K562 (cell line): Measurements from ENCODE around the gene TMEM164. TPM values are rescaled to one million over a fixed set of nuclear protein-coding genes. Genes with fewer than 3 reads are reported as not detected.
A peak's percentile ranks its signal among the peaks of the same experiment; 100 is the strongest.

Source experiments
- ATAC-seq: fragments of 200-7000 bp; cut with Tn5 transposase; 3 replicates; pipeline ENCODE4 v1.9.1; 2020; ENCODE audit warnings: moderate library complexity
- BruUV-seq: library from RNA; stranded (reverse); fragments of 400-500 nt; replicated peaks from 2 replicates; lab custom pipeline; 2021; lab: Mats Ljungman, UMichigan
- CTCF ChIA-PET: fragments of 300-600 bp; formaldehyde crosslinking; extraction: SDS; loops from one replicate; lab custom pipeline; 2021; ENCODE audit warnings: low intra/inter-chr PET ratio; lab: Yijun Ruan, JAX
- POLR2A ChIA-PET: fragments of 300-600, 350-650 bp; sonication (Branson Sonifier 250); formaldehyde crosslinking; extraction: SDS; loops from one replicate; lab custom pipeline; 2021; ENCODE audit warnings: antibody characterized with exemption, inconsistent platforms; lab: Yijun Ruan, JAX
- DNase-seq, 4 experiments: peaks; one replicate each; pipeline versions ENCODE4 v3.0.0 to v3.0.0-alpha.2; 2011 to 2018; ENCODE audit warnings: low spot score in 3 of 4, mixed read lengths in 3 of 4; ENCODE audit errors: extremely low read depth in 1 of 4
- FAIRE-seq: peaks from 2 replicates; lab custom pipeline; 2011; peaks lifted over from hg19 to GRCh38; lab: Jason Lieb, UNC
- H2AFZ ChIP-seq: 2 replicates; pipeline ENCODE4 v1.6.0; 2011; ENCODE audit warnings: low read depth, low read length, control low read depth, inconsistent platforms
- H3K27ac ChIP-seq: fragments of 200-600 bp; 3 replicates; pipeline ENCODE4 v1.8.0; 2011; ENCODE audit warnings: low read depth, mild to moderate bottlenecking, control low read depth, inconsistent platforms, low read length, moderate library complexity, mixed read lengths; ENCODE audit errors: extremely low read depth
- H3K27me3 ChIP-seq, 2 experiments: fragments of 300-600 bp in 1 of 2; 2 replicates in 1 of 2; 3 replicates in 1 of 2; pipeline versions ENCODE4 v1.6.0 to v1.8.0; 2011; ENCODE audit warnings: inconsistent platforms in 2 of 2, low read length in 2 of 2, mild to moderate bottlenecking in 1 of 2, mixed read lengths in 1 of 2, moderate library complexity in 1 of 2; ENCODE audit not compliant: control insufficient read depth in 2 of 2, insufficient read depth in 2 of 2
- H3K36me3 ChIP-seq: fragments of 300-600 bp; 3 replicates; pipeline ENCODE4 v1.8.0; 2011; ENCODE audit warnings: mild to moderate bottlenecking, low read length, inconsistent platforms; ENCODE audit not compliant: control insufficient read depth, insufficient read depth
- H3K4me1 ChIP-seq, 2 experiments: fragments of 200-600 bp in 1 of 2; replicated peaks in 1 of 2; 2 replicates in 1 of 2; 3 replicates in 1 of 2; pipeline versions ENCODE4 v1.5.1 to v1.8.0; 2011; ENCODE audit warnings: inconsistent platforms in 2 of 2, low read length in 2 of 2, mild to moderate bottlenecking in 1 of 2, mixed read lengths in 1 of 2, moderate library complexity in 1 of 2; ENCODE audit not compliant: control insufficient read depth in 2 of 2, insufficient read depth in 2 of 2
- H3K4me2 ChIP-seq: 2 replicates; pipeline ENCODE4 v1.6.1; 2011; ENCODE audit warnings: low read length, control low read depth, inconsistent platforms, mixed read lengths; ENCODE audit not compliant: insufficient read depth
- H3K4me3 ChIP-seq: fragments of 200-600 bp; sonication (generic), shearing (Covaris generic); 2 replicates; pipeline ENCODE4 v1.5.1; 2016; ENCODE audit warnings: control low read depth, inconsistent platforms
- H3K79me2 ChIP-seq: fragments of 200-600 bp; 3 replicates; pipeline ENCODE4 v1.8.0; 2011; ENCODE audit warnings: low read length, inconsistent platforms; ENCODE audit not compliant: control insufficient read depth, insufficient read depth
- H3K9ac ChIP-seq, 2 experiments: 2 replicates each; pipeline versions ENCODE4 v1.6.0 to v1.6.1; 2011; ENCODE audit warnings: low read depth in 2 of 2, low read length in 2 of 2, control low read depth in 1 of 2, inconsistent platforms in 1 of 2, mild to moderate bottlenecking in 1 of 2, mixed read lengths in 1 of 2; ENCODE audit not compliant: insufficient read depth in 1 of 2
- H3K9me1 ChIP-seq: one replicate; pipeline ENCODE4 v1.6.0; 2011; ENCODE audit warnings: inconsistent platforms, mild to moderate bottlenecking, low read length, moderate library complexity; ENCODE audit not compliant: control insufficient read depth, insufficient read depth
- H3K9me3 ChIP-seq: replicated peaks from 2 replicates; pipeline ENCODE4 v1.5.1; 2011; ENCODE audit warnings: low read depth, low read length, inconsistent platforms; ENCODE audit not compliant: control insufficient read depth, insufficient read depth
- H4K20me1 ChIP-seq: replicated peaks from 2 replicates; pipeline ENCODE4 v1.6.1; 2011; ENCODE audit warnings: low read length, inconsistent platforms, mixed read lengths; ENCODE audit not compliant: control insufficient read depth, insufficient read depth
- CBFA2T3 ChIP-seq: fragments of 450-650 bp; IDR thresholded peaks from 2 replicates; pipeline ENCODE4 v1.6.1; 2017
- CEBPB ChIP-seq: fragments of 450-650 bp; IDR thresholded peaks from 2 replicates; pipeline ENCODE4 v1.6.1; 2016; ENCODE audit warnings: missing genetic modification characterization, missing compliant biosample characterization
- CEBPG ChIP-seq, 3 experiments: fragments of 200-800 bp in 1 of 3; sonication (Bioruptor generic) in 1 of 3; sonication (generic) in 1 of 3; formaldehyde crosslinking in 1 of 3; IDR thresholded peaks in 2 of 3; conservative IDR thresholded peaks in 1 of 3; 2 replicates each; pipeline versions ENCODE4 v1.6.1 to v1.8.0; 2016 to 2022; ENCODE audit warnings: missing compliant biosample characterization in 2 of 3, missing genetic modification characterization in 2 of 3, mild to moderate bottlenecking in 1 of 3, missing genetic modification reagents in 1 of 3
- MAFG ChIP-seq: fragments of 450-650 bp; conservative IDR thresholded peaks from 2 replicates; pipeline ENCODE4 v1.6.1; 2016; ENCODE audit warnings: missing genetic modification characterization, missing compliant biosample characterization
- U2AF1 ChIP-seq: fragments of 200-400 bp; formaldehyde crosslinking; optimal IDR thresholded peaks from 2 replicates; pipeline ENCODE3; 2017; ENCODE audit warnings: mild to moderate bottlenecking, low read depth, low read length, moderate library complexity
- WGBS: fragments of 100-300 bp; shearing (Covaris generic); methylation state at CpG from one replicate; pipeline ENCODE4 v1.1.6; 2016; ENCODE audit warnings: low coverage, mixed read lengths; ENCODE audit not compliant: insufficient coverage; ENCODE audit errors: missing lambda C conversion rate; 5-methylcytosine and 5-hydroxymethylcytosine counted together
- in situ Hi-C: fragments of 300-500 bp; cut with MboI; formaldehyde crosslinking; loops from 4 replicates; pipeline ENCODE4 v1.15.0; 2018; ENCODE audit warnings: inconsistent platforms, mixed read lengths
- intact Hi-C: fragments of 100-400 bp; cut with micrococcal nuclease; formaldehyde crosslinking; loops from 2 replicates; pipeline ENCODE4 v1.14.2; 2022
- polyA plus RNA-seq, 8 experiments: library from polyadenylated mRNA; depleted of rRNA in 4 of 8; stranded (reverse) in 5 of 8; unstranded in 3 of 8; fragments of >200 nt; fragmentation: Nextera tagmentation in 2 of 8; fragmentation: Illumina TruSeq in 1 of 8; extraction: Ambion mirVana in 2 of 8; extraction: Trizol in 1 of 8; gene quantifications; 2 replicates each; pipeline versions ENCODE4 v1.2.1 to v1.2.3, GENCODE V29; 2011 to 2014; ENCODE audit warnings: inconsistent platforms in 1 of 8, missing spikeins in 1 of 8
- total RNA-seq, 7 experiments: library from RNA; depleted of rRNA in 6 of 7; stranded (reverse); fragments of >200 nt in 6 of 7; fragmentation: Illumina TruSeq in 2 of 7; extraction: Trizol in 2 of 7; gene quantifications; 2 replicates each; pipeline versions ENCODE4 v1.2.1 to v1.2.3, GENCODE V29; 2011 to 2021; ENCODE audit warnings: low replicate concordance in 1 of 7

Gene TMEM164
- total and polyA plus RNA-seq, 9 of the 15 experiments (the other 6 are each of a cell fraction or from before 2014, with no cell fraction given): 2.4 to 57.3 (median 23.1) TPM

GRCh38 chrX:110218591-110218990 is 215.7 kb downstream of the TMEM164 start:
- in situ Hi-C loops: no loop called here

GRCh38 chrX:110219920-110220319 is 217.0 kb downstream of the TMEM164 start:
- H3K9me3 ChIP-seq: no peaks in the 10 kb centered on the region
- no TSS peak for BruUV-seq
- no peaks in the 10 kb centered on the region; a peak in 2 of 5 replicates for H3K4me1 ChIP-seq
- no peak overlapping the region for H3K4me2 ChIP-seq
- peaks cover 31% of the 10 kb centered on the region; the same call in 2 of the 3 replicates for H3K79me2 ChIP-seq
- no peak overlapping the region for H3K9ac ChIP-seq
- no peak overlapping the region for H3K4me3 ChIP-seq
- H4K20me1 ChIP-seq: no peaks in the 10 kb centered on the region
- FAIRE-seq (no peak), DNase-seq (peak in 1 of 4 experiments; percentile 11), ATAC-seq (peak; percentile 69)
- H3K9me1 ChIP-seq: no peaks in the 10 kb centered on the region
- in situ Hi-C loops (loop anchor here (5.0 kb wide), 1 partner anchor 82 kb away; no protein-coding TSS in a partner anchor), intact Hi-C loops (no loop called here)
- no peak overlapping the region for H2AFZ ChIP-seq
- ChIA-PET POLR2A (interaction anchor here (0.8 to 1.9 kb wide), 3 partner anchors 9 to 189 kb away, joined by 3 to 7 read pairs (median 5); no protein-coding TSS in a partner anchor), CTCF (no interaction called here)
- peaks cover 12% of the 10 kb centered on the region; the same call in 2 of the 3 replicates for H3K36me3 ChIP-seq
- no peak overlapping the region for H3K27ac ChIP-seq
- 8% methylated on average over 1 of the region's 1 CpG for WGBS
- H3K27me3 ChIP-seq: no peaks in the 10 kb centered on the region
- peak; percentile 44 for TF ChIP-seq CBFA2T3
- peak; percentile 35; the same call in 1 of the 2 replicates for TF ChIP-seq MAFG

More at GRCh38 chrX:110218591-110218990, 215.7 kb downstream of the TMEM164 start:
- H3K4me2 ChIP-seq: no peak overlapping the region
- H2AFZ ChIP-seq: no peak overlapping the region
- peaks cover 24% of the 10 kb centered on the region; the same call in 2 of the 3 replicates for H3K79me2 ChIP-seq
- no peak for ATAC-seq
- intact Hi-C loops: no loop called here
- no peaks in the 10 kb centered on the region for H3K9me1 ChIP-seq
- POLR2A ChIA-PET: interaction anchor here (1.0 kb wide), 1 partner anchor 11 kb away, joined by 4 read pairs; no protein-coding TSS in a partner anchor
- no TSS peak for BruUV-seq
- no peak overlapping the region for H3K4me3 ChIP-seq
- no peak overlapping the region for H3K27ac ChIP-seq
- H3K9me3 ChIP-seq: no peaks in the 10 kb centered on the region
- H3K9ac ChIP-seq: no peak overlapping the region
- 71% methylated on average over 2 of the region's 2 CpGs for WGBS
- no peaks in the 10 kb centered on the region for H4K20me1 ChIP-seq
- FAIRE-seq: no peak
- H3K36me3 ChIP-seq: peaks cover 17% of the 10 kb centered on the region; the same call in 2 of the 3 replicates
- TF ChIP-seq CEBPG (CRISPR knock-in tag; IDR thresholded peaks at IDR 0.05) (no peak), CEBPG (tag; conservative IDR thresholded peaks at IDR 0.05 in 1 of 2, IDR thresholded peaks at IDR 0.05 in 1 of 2) (0 out of 4 replicates have a peak, but pooled peaks of 1 of the 2 experiments have one; percentile 40), CEBPB (peak; percentile 27; the same call in 1 of the 2 replicates), U2AF1 (no peak)
- H3K4me1 ChIP-seq: no peaks in the 10 kb centered on the region; a peak in 2 of 5 replicates
- CTCF ChIA-PET: no interaction called here
- H3K27me3 ChIP-seq: no peaks in the 10 kb centered on the region
- DNase-seq: no peak
